ENCODE results near the gene SMYD2.

GRCh38 chr1:214264196-214264595 is 16.8 kb upstream of the SMYD2 start:
- TF ChIP-seq POLR2AphosphoS5 (IDR thresholded peaks at IDR 0.05; ENCODE audit: low read depth) (no peak), CTCF (conservative IDR thresholded peaks at IDR 0.05; ENCODE audit: low read depth in 2 of 2) (no peak), ZNF331 (CRISPR knock-in tag; IDR thresholded peaks at IDR 0.05; ENCODE audit: low read depth) (no peak), EZH2 (IDR thresholded peaks at IDR 0.05; ENCODE audit: low read depth, unreplicated experiment) (no peak), EZH2phosphoT487 (IDR thresholded peaks at IDR 0.05; ENCODE audit: unreplicated experiment) (no peak)

All from GM23338 (cell line).